GM04503 (cell line): ENCODE data around the gene KCNE2.
A peak's percentile ranks its signal among the peaks of the same experiment; 100 is the strongest.

Experiments
- DNase-seq: peaks from one replicate; pipeline ENCODE4 v3.0.0-alpha.2; 2012; ENCODE audit warnings: low read depth

The KCNE2 gene, protein sequence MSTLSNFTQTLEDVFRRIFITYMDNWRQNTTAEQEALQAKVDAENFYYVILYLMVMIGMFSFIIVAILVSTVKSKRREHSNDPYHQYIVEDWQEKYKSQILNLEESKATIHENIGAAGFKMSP

DNA sequence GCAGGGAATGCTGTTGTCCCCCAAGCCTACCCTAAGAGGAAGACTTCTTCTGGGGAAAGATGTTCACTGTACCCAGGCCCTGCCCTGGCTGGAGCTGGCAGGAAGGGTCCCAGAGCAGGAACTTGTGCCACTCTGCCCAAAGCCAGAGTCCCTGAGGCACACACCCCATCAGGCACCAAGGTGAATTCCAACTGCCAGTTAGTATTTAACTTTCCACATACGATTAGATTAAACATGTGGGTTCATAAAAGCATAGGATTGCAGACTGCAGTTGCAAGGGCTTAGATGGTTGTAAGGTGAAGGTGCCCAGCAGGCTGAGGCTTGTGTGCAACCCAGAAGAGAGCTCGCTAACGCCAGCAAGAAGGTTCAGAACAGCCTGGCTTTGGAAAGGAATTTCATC, at the start of gene KCNE2:
Gene KCNE2 (plus strand): TSS at position 274 of the 400 bp plus-strand sequence. CDS start 6,473 bp downstream, outside the sequence.
- no peak for DNase-seq

DNA sequence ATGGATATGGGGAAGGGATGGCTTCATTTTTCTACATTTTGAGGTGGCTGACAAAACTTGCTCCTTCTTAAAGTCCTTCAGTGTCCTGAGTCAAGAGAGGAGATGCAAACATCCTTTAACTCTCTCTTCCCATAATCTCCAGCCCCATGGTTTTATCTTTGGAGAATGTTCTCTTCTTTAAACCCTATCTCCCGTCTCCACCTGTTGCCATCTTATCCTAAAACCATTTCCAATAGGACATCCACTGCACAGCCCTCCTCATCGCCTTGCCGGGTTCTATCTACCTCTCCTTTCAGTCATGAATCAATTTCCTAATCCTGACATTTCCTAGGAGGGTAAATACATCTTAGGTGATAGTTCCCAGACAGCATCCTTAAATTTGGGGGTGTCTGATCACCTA, 44.2 kb upstream of the KCNE2 start:
- no peak for DNase-seq

DNA sequence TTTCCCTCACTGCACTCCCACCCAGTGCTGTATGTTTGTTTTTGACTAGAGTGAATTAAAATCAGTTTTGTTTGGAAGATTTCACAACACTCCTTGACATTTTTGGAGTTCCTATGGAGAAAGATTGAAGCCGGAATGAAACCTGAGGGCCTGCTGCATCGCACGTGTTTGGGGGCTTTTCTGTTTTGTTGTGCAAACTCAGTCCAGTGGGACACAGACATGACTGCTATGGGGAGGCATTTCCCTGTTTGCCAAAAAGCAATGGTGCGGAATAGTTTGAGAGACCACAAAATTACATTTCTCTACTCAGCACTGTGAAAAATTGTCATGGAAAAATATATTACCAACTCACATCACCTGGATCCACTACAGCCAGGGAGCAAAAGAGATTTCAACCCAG, 43.8 kb upstream of the KCNE2 start:
- DNase-seq = no peak

DNA sequence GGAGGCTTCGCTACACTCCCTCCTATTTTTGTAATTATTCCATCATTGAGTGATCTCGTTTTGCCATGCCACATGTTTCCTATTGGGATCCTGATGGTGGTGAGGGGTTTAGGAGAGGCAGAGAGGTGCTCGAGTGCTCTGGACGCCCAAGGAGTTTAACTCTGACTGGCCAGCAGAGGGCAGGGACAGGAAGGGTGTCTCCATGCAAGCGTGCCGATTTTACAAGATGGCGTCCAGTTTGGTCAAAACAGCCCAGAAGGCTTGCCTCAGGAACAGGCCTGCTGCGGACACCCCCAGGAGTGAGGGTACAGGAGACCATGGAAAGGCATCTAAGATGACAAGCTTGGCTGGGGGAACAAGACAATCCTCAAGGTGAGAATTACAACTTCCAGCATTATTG, 33.8 kb upstream of the KCNE2 start:
- DNase-seq = no peak

GRCh38 chr21:34331726-34332125, 32.1 kb upstream of the KCNE2 start:
- no peak for DNase-seq

DNA sequence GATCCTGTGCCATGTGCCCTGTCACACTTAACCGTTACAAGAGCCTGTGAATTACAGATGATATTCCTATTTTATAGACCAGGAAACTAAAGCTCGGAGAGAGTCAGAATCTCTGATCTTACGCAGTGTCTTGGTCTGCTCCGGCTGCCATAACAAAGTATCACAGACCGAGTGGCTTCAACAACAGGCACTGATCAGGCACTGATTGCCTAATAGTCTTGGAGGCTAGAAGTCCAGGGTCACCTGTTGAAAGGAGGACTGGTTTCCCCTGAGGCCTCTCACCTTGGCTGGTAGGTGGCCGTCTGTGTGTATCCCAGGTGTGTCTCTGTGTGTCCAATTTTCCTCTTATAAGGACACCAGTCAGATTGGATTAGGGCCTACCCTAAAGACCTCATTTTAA, 31.5 kb upstream of the KCNE2 start:
- no peak for DNase-seq

- peak; percentile 37 for DNase-seq
These were observed 30.6 kb upstream of the KCNE2 start for GRCh38 chr21:34333121-34333739.

- DNase-seq = peak; percentile 79
These were observed 28.5 kb upstream of the KCNE2 start for GRCh38 chr21:34335316-34335715.

- DNase-seq = no peak
These were observed 27.6 kb upstream of the KCNE2 start for GRCh38 chr21:34336245-34336644.

DNA sequence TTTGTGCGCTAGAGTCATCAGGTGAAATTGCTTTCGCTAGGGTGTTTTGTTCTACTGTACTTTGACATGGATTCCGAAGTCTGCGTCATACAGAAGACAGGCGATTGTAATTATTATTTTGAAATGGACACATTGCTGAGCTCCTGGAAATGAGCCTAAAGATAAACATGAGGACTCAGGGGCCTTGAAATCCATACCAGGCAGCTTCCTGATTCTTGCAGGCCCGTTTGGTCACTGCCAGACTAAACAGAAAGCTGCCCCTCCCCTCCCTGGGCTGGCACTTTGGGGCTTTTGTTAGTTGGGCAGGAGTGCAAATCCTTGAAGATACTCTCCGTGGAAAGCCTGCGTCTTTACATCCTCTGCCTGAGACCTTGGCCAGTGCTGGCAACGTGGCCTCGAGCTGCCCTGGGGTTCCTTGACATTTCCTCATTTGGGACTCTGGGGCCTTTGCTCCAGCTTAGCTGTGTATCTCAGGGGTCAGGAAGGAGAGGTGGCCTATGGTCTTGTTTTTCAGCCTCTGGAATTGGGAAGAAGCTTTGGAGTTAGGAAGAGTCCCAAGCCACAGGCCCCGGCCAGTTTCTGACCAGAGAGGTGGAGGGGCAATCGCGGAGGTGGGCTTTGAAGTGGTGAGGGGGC, 26.9 kb upstream of the KCNE2 start:
- DNase-seq = peak; percentile 61

GRCh38 chr21:34337741-34338140, 26.1 kb upstream of the KCNE2 start:
- DNase-seq = no peak

DNA sequence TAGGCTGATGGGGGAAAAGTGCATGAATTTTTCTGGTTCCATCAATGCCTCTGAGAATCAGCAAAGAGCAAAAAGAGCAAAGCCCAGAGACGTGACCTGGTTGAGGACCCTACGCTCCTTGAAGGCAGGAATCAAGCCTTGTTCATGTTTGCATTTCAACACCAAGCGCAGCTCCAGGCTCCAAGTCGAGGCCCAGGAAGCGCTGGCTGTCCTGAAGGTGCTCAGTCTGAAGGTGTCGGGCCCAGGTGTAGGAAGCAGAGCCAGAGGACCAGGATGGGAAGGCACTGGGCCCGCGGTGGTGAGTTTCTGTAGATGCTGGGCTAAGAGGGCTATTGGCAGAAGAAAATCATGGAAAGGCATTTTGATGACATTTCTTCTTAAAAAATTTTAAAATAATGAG, 25.6 kb upstream of the KCNE2 start:
- no peak for DNase-seq

- no peak for DNase-seq
These were observed 23.7 kb upstream of the KCNE2 start for GRCh38 chr21:34340061-34340460.

DNA sequence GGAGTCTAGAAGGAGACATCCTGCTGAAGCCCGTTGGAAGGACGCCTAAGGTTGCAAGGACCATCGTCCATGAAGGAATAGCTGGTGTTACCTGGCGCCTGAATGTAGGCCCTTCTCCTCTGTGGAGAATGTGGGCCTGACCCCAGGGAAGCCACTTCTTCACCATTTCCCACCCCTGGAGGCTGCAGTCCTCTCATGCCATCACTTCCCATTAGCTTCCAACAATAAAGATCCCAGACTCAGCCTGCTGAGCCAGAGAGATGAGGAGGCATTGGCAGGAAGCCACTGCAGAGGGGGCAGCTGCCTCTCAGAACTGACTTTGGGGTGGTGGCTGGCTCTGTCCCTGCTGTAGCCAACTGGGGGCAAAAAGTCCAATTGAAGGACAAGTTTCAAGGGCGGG, 21.3 kb upstream of the KCNE2 start:
- DNase-seq = no peak

DNA sequence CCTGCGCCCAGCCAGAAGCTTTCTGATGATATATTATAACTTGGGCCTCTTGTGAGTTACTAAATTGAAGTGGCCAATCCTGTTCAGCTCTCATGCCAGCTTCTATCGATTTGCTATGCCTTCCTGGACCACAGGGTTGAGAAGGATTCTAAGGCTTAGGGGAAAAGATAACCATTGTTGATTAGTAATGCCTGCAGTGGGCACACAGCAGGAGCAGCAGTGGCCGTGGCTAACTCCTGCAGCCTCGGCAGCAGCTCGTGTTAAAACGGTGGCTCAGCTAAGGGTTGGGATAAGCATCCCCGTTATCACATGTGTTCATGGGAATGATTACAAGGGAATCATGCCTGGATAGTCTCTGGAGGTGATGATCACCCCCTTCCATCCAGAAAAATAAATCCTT, 20.5 kb upstream of the KCNE2 start:
- no peak for DNase-seq

- DNase-seq = no peak
These were observed 19.9 kb upstream of the KCNE2 start for GRCh38 chr21:34343838-34344381.

- no peak for DNase-seq
These were observed 19.2 kb upstream of the KCNE2 start for GRCh38 chr21:34344584-34344983.

GRCh38 chr21:34345091-34345871, 18.5 kb upstream of the KCNE2 start:
- no peak for DNase-seq

DNA sequence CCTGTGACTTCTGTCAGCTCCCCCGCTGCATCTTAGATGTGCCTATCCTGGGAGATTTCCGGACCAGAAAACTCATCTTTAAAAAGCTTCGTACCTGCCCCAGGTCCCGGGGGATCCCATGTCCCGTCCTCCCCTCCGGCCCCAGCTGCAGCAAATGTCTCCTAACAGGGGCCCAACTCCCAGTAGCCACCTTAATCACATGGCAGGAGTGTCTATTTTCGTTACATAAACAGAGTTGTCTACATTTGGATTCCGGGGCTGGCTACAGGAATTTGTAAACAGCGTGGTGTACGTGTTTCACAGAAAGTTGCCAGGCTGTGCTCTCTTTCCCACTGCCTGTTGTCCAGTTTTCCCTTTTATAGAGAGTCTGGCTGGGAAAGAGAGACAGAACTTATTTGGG, 17.9 kb upstream of the KCNE2 start:
- no peak for DNase-seq

DNA sequence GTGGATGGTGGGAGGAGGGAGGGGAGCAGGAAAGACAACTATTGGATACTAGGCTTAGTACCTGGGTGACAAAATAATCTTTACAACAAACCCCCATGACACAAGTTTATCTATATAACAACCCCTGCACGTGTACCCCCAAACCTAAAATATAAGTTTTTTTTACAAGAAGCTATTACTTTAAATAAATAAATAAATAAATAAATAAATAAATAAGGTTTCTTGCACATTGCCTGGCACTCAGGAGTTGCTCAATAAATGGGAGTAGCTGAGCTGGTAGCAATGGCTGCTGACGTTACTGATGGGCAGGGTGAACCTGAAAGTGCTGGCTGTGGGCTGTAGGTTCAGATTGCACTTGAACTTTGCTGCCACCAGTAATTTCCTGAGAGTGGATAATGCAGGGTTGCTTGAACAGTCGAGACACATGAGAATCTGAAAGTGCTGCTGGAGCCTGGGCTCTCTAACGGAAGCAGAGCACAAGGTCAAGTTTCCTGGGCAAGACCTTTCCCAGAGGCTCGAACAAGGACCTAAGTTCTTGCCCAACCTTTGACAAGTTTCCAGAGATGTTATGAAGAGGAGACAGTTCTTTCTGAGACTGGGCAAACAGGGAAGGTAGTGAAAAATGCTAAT, 14.8 kb upstream of the KCNE2 start:
- no peak for DNase-seq

DNA sequence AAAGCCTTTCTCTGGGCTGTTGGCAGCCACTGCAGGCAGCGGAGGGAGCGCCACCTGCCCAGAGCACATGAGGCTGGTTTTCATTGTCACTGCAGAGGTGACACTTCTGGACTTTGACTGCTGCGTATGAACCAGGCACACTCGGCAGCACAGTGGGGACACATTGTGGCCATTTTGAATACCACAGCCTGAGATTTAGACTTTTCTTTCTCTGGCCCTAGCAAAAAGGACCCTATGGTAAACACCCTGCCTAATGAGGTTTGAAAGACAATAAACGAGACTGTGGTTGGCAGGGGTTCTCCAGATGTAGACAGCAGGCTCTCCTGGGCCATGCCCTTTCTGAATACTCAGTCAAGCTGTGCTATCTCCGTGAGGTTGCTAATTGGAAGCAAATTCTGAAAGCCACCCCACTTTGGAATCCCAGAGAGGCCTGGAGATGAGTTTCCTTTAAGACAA, 12.0 kb upstream of the KCNE2 start:
- DNase-seq = no peak

DNA sequence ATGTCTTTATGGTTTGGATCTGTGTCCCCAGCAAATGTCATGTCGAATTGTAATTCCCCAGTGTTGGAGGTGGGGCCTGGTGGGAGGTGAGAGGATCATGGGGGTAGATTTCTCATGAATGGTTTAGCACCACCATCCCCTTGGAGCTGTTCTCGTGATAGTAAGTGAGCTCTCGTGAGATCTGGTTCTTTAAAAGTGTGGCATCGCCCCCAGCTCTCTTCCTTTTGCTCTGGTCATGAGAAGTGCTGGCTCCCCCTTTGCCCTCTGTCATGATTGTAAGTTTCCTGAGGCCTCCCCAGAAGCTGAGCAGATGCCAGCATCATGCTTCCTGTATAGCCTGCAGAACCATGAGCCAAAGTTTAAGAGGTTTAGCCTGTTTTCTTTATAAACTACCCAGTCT, 11.2 kb upstream of the KCNE2 start:
- no peak for DNase-seq
